Right ventricle myocardium inferior (tissue), 1 donor: ENCODE data around the gene DAB2. TPM values are rescaled to one million over a fixed set of nuclear protein-coding genes. Genes with fewer than 3 reads are reported as not detected.

ENCODE experiments used
- ATAC-seq: fragments of 200-7000 bp; cut with Tn5 transposase; one replicate; pipeline ENCODE4 v1.9.1; 2020; ENCODE audit warnings: mild to moderate bottlenecking, moderate library complexity
- DNase-seq: peaks from one replicate; pipeline ENCODE4 v3.0.0; 2021; ENCODE audit errors: missing footprints
- intact Hi-C: fragments of 100-400 bp; cut with DNase I; formaldehyde crosslinking; loops from one replicate; pipeline ENCODE4 v1.11.0; 2022
- total RNA-seq: library from RNA; stranded (reverse); fragmentation: NEBNext Ultra II Directional; extraction: Animal tissue kit (Norgen Biotek cat#: 25700); gene quantifications from one replicate; pipeline ENCODE4 v1.2.1, GENCODE V29; 2021
- donor health status: DM: no; HTN: yes; CAD: no; lungs with severe emphysema.

The DAB2 gene
- total RNA-seq, 1 donor from 2014 or later, result 41.9 TPM

GRCh38 chr5:39450487-39450886, 25.7 kb upstream of the DAB2 start:
- intact Hi-C loops, result no loop called here
- ATAC-seq, result no peak
- DNase-seq, result no peak

DNA sequence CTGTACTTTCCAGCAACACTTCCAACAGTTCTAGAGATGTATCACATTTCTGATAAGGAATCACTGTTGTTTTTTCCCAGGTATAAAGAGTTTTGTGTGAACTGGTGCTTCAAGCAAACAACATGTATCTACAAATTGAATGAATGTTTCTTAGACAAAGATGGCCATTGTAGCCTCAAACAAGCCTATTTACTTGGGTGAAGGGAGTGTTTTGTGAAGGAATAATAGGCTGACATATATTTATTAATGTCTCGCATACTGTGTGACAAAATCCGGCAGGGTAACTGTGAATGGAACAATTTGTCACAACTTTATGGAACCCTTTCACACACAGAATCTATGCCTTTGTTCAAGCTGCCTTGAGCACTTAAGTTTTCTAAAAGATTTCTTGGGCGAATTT, 24.8 kb upstream of the DAB2 start:
- no peak for ATAC-seq
- no peak for DNase-seq
- intact Hi-C loops, result no loop called here

DNA sequence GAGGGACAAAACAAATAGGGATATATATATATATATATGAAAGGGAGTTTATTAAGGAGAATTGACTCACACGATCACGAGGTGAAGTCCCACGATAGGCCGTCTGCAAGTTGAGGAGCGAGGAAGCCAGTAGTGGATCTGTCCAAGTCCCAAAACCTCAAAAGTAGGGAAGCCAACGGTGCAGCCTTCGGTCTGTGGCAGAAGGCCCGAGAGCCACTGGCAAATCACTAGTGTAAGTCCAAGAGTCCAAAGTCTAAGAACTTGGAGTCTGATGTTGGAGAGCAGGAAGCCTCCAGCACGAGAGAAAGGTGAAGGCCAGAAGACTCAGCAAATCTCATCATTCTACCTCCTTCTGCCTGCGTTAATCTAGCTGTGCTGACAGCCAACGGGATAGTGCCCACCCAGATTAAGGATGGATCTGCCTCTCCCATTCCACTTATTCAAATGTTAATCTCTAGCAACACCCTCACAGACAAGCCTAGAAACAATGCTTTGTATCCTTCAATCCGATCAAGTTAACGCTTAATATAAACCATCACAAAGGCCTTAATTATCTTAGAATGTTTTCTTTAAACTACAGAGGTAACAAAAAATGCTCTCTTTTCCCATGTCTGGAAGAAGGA, 23.8 kb upstream of the DAB2 start:
- no peak for ATAC-seq
- intact Hi-C loops, result no loop called here
- peak; percentile 56 for DNase-seq

DNA sequence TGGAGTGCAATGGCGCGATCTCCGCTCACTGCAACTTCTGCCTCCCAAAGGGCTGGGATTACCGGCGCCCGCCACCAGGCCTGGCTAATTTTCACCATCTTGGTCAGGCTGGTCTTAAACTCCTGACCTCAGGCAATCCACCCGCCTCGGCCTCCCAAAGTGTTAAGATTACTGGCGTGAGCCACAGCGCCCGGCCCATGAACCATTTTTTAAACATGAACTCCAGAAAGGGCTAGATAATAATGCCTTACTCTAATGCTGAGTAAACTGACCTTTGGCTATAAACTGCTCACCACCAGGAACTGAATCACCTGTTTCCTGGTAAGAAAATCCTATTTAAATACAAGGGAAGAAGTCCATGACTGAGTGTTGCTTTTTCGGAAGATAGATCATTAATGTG, 23.2 kb upstream of the DAB2 start:
- intact Hi-C loops, result no loop called here
- DNase-seq, result no peak
- ATAC-seq, result no peak

DNA sequence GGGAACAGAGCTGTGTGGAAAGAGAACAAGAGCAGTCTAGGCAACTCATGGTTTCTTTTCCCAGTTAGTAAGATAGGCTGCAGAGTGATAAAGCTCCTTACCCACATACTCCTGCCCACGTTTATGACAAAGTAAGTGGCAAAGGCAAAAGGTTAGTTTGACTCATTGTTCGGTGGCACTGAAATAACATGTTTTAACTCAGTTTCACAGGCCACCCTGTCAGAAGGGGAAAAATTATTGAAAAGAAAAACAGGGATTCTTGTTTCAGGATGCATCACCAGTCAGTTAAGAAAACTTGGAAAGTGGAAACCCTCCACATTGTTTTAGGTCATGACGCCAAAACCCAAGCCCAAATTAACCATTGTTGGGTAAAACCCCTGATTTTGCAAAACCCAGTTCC, 22.3 kb upstream of the DAB2 start:
- intact Hi-C loops, result no loop called here
- ATAC-seq (no peak), DNase-seq (no peak)

- ATAC-seq (no peak), DNase-seq (no peak)
- intact Hi-C loops, result no loop called here
These were observed 21.5 kb upstream of the DAB2 start for GRCh38 chr5:39446231-39446630.

DNA sequence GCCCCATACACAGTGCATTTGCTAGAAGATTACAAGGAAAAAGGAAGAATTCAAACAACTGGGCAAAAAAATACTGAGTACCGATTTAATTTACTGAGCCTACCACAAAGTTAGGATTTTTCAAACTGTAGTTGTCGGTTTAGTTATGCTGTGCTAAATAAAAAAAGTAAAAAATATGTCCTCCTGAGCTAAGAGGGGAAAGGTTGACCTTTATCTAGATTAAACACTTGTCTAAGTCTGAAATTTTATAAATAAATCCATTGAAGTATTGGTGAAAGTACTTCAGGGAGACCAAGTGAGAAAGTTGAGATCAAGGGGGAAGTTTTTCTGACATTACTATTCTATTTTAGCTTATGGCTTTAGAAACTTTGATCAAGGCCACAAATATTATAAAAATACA, 19.1 kb upstream of the DAB2 start:
- DNase-seq, result no peak
- intact Hi-C loops, result no loop called here
- ATAC-seq, result no peak

GRCh38 chr5:39442991-39443390, 18.2 kb upstream of the DAB2 start:
- intact Hi-C loops, result no loop called here
- ATAC-seq, result no peak
- DNase-seq, result no peak

DNA sequence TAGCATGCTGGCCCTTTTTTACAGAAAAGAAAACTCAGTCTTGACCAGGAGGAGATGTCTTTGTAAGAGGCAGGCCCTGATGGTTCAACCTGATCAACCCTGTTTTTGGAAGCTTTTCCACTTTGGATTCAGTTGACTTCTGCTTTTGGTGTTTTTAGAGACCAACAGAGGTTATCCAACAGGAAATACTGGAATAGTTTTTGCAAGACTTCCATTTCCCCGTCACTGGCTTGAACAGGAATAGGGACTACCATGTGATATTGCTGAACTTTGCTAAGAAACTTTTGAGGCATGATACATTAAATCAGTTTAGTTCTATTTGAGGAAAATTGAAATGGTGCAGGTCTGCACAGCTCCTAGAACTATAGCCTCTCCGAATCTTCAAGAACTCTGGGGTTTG, 17.1 kb upstream of the DAB2 start:
- intact Hi-C loops, result no loop called here
- ATAC-seq, result peak; percentile 28
- no peak for DNase-seq

DNA sequence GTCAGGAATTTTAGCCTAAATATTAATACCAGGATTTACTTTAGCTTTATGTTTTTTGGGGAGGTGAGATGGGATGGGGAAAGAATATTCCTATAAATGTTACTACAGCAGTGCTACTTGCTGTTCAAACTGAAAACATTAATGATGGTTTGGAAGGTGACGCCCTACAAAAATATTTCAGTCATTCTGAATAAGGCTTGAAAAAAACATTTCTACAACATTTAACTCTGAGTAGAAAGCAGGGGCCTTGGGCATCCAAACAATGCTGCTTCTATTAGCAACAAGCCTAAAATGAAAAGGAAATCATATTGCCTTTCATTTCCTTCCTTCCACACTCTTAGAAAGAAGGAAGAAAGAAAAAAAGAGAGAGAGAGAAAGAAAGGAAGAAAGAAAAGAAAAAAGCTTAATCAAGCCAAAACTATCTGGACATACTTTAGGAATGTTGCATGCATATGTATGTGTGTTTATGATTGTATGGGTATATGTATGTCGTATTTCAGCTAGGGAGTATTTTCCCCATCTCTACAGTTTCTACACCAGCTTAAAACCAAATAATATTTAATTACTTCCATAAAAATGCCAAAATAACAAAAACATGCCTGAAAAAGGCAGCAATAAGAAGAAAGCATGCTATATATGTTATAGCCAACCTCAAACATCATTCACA, 16.3 kb upstream of the DAB2 start:
- intact Hi-C loops, result no loop called here
- ATAC-seq (no peak), DNase-seq (no peak)

GRCh38 chr5:39440192-39440957, 15.6 kb upstream of the DAB2 start:
- no peak for ATAC-seq
- DNase-seq, result no peak
- intact Hi-C loops, result no loop called here

DNA sequence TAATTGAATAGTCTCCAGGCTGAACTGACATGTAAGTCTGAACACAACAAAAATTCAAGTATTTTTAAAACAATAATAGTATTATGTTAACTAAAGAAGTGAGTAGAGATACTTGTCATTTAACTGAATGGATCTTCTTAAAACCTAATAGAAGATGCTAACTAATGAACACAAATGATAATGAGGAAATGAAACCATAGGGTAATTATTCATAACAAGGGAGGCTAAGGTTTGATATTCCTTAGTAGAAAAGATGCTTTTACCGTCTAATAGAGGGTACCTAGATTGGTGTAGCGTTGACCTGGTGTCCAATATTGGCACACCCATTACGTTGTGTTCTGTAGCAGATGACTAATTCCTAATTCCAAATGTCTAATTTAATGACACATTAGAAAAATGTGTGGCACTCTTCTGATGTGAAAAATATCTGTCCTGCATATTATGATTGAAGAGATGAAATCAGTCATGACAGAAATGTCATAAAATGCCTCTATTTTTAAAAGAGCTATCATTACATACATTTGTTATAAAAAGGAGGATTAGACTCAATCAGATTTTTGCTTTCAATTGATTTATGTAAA, 14.9 kb upstream of the DAB2 start:
- intact Hi-C loops, result no loop called here
- no peak for DNase-seq
- no peak for ATAC-seq

DNA sequence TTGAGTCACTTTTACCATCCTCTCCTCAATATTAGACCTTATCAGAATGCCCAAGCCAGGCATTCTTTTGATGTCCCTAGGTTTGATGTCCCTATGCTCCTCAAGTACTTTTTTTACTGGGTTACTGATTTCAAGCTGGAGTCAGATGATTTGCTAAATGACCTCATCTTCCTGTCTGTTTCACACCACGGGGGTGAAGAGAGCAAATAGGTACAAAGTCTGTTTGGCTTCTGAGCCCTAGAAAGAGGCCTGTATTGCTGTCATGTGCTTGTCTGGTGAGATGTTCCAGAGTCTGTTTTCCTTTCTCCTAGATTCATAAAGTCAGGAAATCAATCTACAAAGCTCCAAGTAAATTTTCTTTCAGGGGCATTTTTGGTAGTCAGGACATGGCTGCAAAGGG, 12.7 kb upstream of the DAB2 start:
- intact Hi-C loops, result no loop called here
- DNase-seq (no peak), ATAC-seq (no peak)

DNA sequence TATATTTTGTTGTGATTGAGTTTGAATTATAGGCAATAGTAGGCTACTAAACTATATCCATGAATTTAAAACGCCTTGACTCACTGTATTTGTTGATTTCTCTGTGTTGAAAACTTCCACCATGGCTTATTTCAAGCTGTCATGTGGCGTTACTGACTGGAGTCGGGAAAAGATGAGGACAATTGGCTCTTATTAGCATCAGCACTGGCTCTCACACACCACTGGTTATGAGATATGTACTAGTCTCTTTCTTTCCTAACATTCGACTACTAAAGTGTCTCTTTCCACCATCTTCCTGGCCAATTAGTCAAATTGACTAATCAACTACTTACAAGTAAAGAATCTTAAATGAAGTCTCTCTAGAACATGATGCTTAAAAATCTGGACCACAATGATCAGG, 9.1 kb upstream of the DAB2 start:
- intact Hi-C loops, result no loop called here
- DNase-seq (no peak), ATAC-seq (no peak)

DNA sequence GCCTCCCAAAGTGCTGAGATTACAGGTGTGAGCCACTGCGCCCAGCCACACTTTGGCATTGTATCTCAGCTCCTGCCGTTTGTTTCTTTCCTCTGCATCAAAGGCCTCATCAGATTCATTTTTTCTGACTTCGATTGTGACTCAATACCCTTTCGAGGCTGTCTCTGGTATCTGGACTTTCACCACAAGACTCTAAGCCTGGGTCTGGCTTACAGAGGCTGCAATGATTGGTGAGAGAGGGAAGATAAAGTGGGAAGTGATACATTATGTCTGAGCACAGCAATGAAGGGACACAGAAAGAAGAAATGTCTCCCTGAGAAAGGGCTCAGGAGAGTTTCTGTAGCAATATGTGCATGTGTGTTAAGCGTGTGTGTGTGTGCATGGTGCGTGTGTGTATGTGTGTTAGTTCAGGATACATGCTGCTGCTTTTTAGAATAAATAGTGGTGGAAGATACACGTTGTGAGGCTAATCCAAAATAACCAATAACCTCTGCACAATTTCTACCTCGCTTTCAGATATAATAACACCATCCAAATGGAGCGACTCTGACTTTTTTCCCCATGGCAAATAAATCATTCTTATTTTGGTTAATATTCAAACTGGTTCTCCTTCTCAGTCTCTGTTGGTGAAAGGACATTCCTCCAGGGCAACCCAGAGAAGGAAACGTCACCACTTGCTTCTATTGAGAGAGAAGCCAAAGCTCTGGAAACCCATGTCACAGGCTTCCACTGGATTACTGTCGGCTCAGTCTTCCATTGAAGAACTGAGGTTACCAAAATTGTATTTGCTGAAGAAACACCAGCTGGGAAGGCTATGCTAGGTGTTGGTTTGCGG, 8.1 kb upstream of the DAB2 start:
- intact Hi-C loops, result no loop called here
- ATAC-seq, result no peak
- no peak for DNase-seq

DNA sequence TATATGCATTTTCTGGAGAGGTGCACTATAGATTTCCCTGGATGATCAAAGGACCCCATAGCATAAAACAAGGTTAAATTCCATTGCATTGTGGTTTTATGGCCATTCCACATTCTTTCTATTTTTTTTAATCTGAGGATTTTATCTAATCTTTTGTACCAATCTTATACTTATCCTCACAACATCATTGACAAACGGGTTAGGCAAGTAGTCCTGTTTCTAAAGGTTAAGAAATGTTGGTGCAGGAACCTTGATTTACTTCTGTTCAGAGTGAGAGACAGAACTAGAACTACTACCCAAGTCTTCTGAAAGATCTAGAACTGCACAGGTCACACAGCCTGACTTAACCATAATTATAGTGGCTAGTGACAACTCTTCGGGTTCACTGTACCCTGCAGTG, 5.7 kb upstream of the DAB2 start:
- no peak for ATAC-seq
- no peak for DNase-seq
- intact Hi-C loops, result no loop called here

GRCh38 chr5:39428640-39429039, 3.9 kb upstream of the DAB2 start:
- ATAC-seq, result no peak
- DNase-seq, result no peak
- intact Hi-C loops, result no loop called here

DNA sequence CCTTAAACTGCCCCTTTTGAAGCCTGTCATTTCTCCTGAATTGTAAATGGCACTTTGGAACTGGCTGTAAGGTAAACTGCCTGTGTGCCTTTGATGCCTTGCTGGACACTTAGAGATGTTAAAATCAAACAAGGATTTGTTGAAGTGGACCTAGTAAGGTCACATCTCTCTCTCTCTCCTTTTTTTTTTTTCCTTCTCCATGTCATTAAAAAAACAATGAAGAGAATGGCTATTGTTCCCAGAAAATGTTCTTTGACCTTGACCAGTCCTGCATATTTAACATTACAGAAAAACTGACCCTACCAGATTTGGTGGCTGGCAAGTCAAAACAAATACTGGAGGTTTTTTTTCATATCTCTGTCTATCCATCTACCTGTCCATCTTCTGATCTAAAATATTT, 2.9 kb upstream of the DAB2 start:
- intact Hi-C loops, result no loop called here
- DNase-seq (no peak), ATAC-seq (no peak)

DNA sequence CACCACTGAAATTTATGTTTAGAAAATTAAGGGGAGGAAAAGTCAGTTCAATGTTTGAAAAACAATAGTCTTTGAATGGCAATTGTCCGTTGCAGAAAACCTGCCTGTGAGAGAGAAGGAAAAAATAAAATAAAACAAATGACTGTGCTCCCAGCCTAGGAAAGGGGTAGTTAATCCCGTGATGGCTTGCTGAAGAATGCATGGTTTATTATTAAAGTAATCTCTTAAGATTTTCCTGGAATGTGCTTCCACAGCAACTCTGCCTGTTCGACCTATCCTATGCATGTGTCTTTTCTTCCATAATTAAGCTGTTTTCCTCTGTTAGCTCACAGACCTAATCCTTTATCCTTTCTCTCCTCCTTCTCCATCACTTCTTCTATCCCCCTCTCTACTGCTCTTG, 2.4 kb upstream of the DAB2 start:
- intact Hi-C loops, result no loop called here
- ATAC-seq (no peak), DNase-seq (no peak)
